Effector memory CD8-positive, alpha-beta T cell (primary cell): ENCODE data around the gene ACSL3.
"Not testable (repeated sequence)": the region's sequence is repeated elsewhere in the genome, so short reads cannot be mapped to it uniquely, and the experiment has no call there.

Source experiments
- ATAC-seq: fragments of 150-1000 bp; cut with Tn5 transposase; replicated peaks from 2 replicates; pipeline ENCODE4 v1.10.0; 2021; ENCODE audit warnings: mild to moderate bottlenecking, moderate library complexity
- DNase-seq, 3 experiments: peaks; one replicate each; pipeline ENCODE4 v3.0.0; 2021
- H3K27ac Mint-ChIP-seq, 2 donors: one replicate each; pipeline ENCODE4 v1.8.0; 2022; ENCODE audit warnings: mild to moderate bottlenecking in 2 of 2, mixed read lengths in 2 of 2, moderate library complexity in 2 of 2
- H3K27me3 Mint-ChIP-seq, 2 donors: one replicate each; pipeline ENCODE4 v1.8.0; 2022; ENCODE audit warnings: mixed read lengths in 2 of 2
- H3K36me3 Mint-ChIP-seq: one replicate; pipeline ENCODE4 v1.8.0; 2022; ENCODE audit warnings: mild to moderate bottlenecking, moderate library complexity, mixed read lengths; ENCODE audit not compliant: insufficient read depth
- H3K4me1 Mint-ChIP-seq, 2 donors: one replicate each; pipeline ENCODE4 v1.8.0; 2022; ENCODE audit warnings: low read depth in 2 of 2, mixed read lengths in 2 of 2
- H3K4me3 Mint-ChIP-seq, 2 donors: one replicate each; pipeline ENCODE4 v1.8.0; 2022; ENCODE audit warnings: mild to moderate bottlenecking in 2 of 2, mixed read lengths in 2 of 2, moderate library complexity in 2 of 2
- H3K9me3 Mint-ChIP-seq, 2 donors: one replicate each; pipeline ENCODE4 v1.8.0; 2022; ENCODE audit warnings: mixed read lengths in 2 of 2

Gene ACSL3

DNA sequence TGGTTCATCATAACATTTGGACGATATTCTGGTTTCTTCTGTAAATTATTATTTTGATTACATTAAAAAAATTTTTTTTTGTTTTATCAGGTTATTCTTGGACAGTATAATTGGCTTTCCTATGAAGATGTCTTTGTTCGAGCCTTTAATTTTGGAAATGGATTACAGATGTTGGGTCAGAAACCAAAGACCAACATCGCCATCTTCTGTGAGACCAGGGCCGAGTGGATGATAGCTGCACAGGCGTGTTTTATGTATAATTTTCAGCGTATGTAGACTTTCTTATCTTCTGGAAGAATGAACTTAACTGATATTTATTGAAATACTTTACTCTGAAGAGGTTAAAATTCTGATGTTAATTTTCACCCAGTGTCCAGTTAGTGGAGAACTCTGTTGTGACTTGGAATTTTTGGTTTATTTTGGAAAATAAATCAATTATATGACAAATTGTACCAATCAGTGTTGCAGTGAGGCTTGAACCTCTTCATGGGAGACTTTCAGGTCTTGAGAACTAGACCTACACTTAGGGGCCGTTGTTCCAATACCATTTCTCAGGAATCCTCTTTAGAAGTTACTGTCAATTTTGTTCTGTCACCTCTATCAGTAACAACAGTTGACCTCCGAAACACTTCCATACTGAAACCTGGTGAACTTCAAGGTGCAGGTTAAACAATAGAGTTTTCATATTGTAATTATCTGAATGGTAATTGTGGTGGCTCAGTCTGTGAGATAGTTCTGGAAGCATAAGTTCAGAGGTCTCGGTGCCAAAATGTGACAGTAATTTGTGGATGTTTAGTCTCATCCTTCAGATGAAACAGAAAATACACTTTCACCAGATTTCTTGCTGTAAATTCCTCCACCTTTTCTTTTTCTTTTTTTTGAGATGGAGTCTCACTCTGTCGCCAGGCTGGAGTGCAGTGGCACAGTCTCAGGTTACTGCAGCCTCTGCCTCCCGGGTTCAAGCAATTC lies 55.7 kb downstream of the ACSL3 start:
- DNase-seq (no peak), ATAC-seq (no peak)
- Mint-ChIP-seq H3K9me3 (no peaks in the 10 kb centered on the region), H3K27me3 (no peaks in the 10 kb centered on the region), H3K4me1 (peaks cover 6 to 16% of the 10 kb centered on the region in 2 donors), H3K27ac (no peak overlapping the region), H3K36me3 (peaks cover 21% of the 10 kb centered on the region), H3K4me3 (no peak overlapping the region)

DNA sequence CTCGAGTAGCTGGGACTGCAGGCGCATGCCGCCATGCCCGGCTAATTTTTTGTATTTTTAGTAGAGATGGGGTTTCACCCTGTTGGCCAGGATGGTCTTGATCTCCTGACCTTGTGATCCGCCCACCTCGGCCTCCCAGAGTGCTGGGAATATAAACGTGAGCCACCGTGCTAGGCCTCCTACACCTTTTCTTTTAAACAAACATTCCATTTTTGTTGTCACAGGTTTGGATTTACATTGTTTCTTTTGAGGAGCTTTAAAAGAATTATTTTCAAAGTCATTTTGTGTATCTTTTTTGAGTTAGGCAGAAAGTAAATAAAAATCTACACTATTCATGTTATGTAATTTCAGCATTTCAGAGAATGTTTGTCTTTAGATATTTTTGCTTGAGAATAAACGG lies 56.4 kb downstream of the ACSL3 start:
- H3K4me1 Mint-ChIP-seq, H3K27ac Mint-ChIP-seq, H3K27me3 Mint-ChIP-seq, DNase-seq, H3K4me3 Mint-ChIP-seq, ATAC-seq, H3K9me3 Mint-ChIP-seq: not testable (repeated sequence)
- peaks cover 23% of the 10 kb centered on the region for H3K36me3 Mint-ChIP-seq

DNA sequence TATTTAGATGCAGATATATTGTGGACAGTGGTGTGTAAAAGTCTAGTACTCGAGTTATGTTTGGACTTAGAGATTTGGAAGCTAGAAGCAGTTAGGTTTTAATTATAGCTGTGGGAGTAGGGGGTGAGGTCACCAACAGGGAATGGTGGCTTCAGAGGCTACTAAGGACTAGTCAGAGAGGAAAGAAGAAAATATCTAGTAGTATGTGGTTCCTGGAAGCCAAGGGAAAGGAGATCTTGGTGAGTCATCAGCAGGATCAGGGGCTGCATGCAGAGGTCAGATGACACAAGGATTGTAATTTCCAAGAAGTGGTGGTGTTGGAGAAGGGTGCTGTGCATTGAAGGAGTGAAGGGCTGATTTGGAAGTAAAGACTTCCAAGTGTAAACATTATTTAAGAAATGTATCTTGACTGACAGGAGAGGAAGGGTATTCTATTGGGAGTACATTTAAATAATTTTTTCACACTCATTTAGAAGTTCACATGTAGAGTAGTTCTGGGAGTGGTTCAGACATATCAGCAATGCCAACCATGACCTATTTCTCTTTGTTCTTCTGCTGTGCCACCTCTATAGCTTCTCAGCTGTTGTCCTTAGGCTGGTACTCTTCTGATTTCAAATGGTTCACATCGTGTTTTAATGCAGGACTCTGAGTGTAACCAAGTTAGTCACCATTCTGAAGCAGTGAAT lies 59.1 kb downstream of the ACSL3 start:
- ATAC-seq (no peak), DNase-seq (no peak)
- Mint-ChIP-seq H3K27me3 (no peaks in the 10 kb centered on the region), H3K36me3 (peaks cover 40% of the 10 kb centered on the region), H3K27ac (peak overlapping the region in 1 of 2 donors; percentile 10), H3K4me1 (no peaks in the 10 kb centered on the region), H3K4me3 (no peak overlapping the region), H3K9me3 (no peaks in the 10 kb centered on the region)

DNA sequence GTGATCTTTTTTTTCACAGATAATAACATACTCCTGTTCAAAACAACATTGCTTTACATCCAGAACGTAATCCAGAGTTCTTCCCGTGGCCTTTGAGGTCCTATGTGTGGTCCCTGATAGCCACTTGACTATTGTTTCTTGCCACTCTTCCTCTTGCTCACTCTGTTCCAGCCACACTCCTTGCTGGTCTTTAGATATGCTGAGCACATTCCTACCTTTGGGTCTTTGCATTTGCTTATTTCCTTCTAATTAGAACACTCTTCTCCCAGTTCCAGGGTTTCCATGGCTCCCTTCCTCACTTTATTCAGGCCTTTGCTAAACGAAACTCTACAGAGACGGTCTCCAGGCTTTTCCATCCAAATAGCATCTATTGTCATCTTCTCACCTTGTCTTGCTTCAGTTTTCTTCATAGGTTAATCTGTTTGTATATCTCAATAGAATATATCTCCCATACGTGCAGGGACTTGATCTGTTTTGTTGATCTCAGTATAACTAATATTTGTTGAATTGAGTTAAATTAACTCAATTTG lies 59.9 kb downstream of the ACSL3 start:
- H3K27ac Mint-ChIP-seq = no peak overlapping the region
- no peak overlapping the region for H3K4me3 Mint-ChIP-seq
- ATAC-seq (no peak), DNase-seq (no peak)
- H3K27me3 Mint-ChIP-seq = no peaks in the 10 kb centered on the region
- peaks cover 44% of the 10 kb centered on the region for H3K36me3 Mint-ChIP-seq
- no peaks in the 10 kb centered on the region for H3K4me1 Mint-ChIP-seq
- H3K9me3 Mint-ChIP-seq = no peaks in the 10 kb centered on the region

DNA sequence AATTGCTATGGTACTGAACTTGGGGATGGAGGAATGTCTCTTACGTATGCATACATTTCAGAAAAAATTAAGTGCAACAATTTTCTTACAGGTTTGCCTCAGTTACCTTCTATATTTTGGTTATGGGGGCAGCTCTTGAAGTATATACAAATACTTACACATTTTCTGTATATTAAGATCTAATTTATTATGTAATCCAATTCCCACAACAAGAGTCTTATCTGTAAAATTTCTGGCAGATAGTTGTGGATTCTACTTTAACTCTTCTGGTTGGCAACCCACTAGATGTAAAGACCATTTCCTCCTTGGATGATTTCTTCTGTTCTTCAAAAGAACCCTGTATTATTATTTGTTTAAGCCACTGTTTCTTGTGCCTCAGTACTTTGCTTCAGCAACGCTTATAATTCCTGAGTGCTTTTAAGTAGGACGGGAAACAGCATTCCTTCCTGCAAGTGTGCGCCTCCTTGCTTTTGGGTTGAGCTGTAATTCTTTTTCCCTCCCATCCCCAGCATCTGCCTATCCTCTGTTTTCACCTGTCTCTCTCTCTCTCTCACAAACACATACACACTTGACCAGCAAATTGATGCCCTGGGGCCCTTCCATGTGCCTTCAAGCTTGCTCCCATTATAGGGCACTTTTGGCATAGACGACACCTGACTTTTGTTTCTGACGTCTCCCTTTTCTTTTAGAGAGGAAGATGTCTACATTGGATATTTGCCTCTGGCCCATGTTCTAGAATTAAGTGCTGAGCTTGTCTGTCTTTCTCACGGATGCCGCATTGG lies 61.4 kb downstream of the ACSL3 start:
- DNase-seq = no peak

DNA sequence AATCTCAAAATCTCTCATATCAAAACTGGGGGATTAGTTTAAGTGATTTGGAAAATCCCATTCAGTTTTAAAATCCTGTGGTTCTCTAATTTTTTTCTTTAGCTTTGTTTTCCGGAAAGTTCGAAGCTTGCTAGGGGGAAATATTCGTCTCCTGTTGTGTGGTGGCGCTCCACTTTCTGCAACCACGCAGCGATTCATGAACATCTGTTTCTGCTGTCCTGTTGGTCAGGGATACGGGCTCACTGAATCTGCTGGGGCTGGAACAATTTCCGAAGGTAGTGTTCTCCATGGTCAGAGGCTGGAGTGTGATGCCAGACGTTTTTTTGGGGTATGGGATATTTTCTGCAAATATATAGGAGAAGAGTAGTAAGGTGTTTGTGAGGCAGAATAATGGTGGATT lies 66.1 kb downstream of the ACSL3 start:
- DNase-seq (no peak), ATAC-seq (no peak)
- H3K27me3 Mint-ChIP-seq = no peaks in the 10 kb centered on the region
- no peaks in the 10 kb centered on the region for H3K4me1 Mint-ChIP-seq
- no peaks in the 10 kb centered on the region for H3K9me3 Mint-ChIP-seq
- H3K27ac Mint-ChIP-seq = no peak overlapping the region
- no peak overlapping the region for H3K4me3 Mint-ChIP-seq
- H3K36me3 Mint-ChIP-seq = peaks cover 65% of the 10 kb centered on the region

More for the DNA sequence above, 61.4 kb downstream of the ACSL3 start:
- Mint-ChIP-seq H3K27me3 (no peaks in the 10 kb centered on the region), H3K4me3 (no peak overlapping the region), H3K4me1 (no peaks in the 10 kb centered on the region), H3K27ac (no peak overlapping the region), H3K36me3 (peaks cover 42% of the 10 kb centered on the region), H3K9me3 (no peaks in the 10 kb centered on the region)
- no peak for ATAC-seq

DNA sequence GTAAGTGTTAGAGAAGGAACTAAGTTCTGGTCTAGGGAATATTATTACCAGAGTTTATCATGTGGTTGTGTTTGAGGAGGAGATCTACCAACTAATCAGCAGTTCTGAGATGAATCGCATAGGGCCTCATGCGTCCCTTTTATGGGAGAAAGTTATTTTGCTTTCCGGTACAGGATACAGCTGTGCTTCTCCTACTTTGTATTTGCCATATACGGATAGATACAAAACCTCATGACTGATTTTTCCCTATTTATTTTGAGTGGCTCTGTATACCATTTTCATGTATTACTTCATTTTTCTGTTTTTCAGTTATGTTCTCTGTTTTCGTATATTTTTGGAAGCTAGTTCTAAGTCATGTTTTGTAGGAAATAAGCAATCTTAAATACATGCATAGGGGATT lies 66.8 kb downstream of the ACSL3 start:
- Mint-ChIP-seq H3K36me3 (peaks cover 63% of the 10 kb centered on the region), H3K4me1 (no peaks in the 10 kb centered on the region), H3K9me3 (no peaks in the 10 kb centered on the region), H3K4me3 (no peak overlapping the region), H3K27me3 (no peaks in the 10 kb centered on the region), H3K27ac (no peak overlapping the region)
- ATAC-seq = no peak
- no peak for DNase-seq

DNA sequence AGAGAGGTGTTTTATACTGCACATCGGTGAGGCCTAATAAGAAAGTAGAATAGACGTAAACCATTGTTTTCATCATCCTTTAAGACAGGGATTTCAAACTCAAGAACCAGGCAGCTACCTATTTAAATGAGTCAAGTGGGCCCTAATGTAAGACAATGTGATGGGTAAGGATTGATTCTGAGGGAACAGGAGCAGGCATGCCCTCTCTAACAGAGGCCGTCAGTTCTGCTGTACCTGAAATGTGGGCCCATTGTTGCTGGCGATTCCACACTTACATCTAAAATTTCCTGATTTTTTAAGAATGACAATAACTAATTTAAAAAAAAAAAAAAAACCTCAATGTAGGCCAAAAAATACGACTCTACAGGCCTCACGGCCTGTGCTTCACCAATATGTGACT lies 67.5 kb downstream of the ACSL3 start:
- Mint-ChIP-seq H3K27me3 (no peaks in the 10 kb centered on the region), H3K4me3 (no peak overlapping the region), H3K27ac (no peak overlapping the region), H3K9me3 (no peaks in the 10 kb centered on the region), H3K36me3 (peaks cover 61% of the 10 kb centered on the region), H3K4me1 (no peaks in the 10 kb centered on the region)
- ATAC-seq (no peak), DNase-seq (no peak)

DNA sequence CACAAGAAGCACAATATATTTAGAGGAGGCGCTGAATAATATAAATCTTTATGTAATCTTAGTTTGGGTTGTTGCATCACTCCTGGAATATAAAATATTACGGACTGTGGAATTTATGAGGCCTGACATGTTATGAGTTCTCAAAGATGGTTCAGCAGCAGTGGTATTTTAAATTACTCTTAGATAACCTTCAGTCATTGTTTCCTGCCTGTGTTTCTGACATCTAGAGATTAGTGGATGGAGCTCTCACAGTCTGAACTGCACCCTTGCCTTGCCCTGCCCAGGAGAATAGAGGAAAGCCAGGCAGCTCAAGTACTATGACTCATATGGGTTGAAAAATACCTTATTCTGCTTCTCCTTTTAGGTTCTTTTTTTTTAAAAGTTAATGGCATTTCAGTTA lies 70.0 kb downstream of the ACSL3 start:
- Mint-ChIP-seq H3K27ac (no peak overlapping the region), H3K4me3 (no peak overlapping the region), H3K9me3 (no peaks in the 10 kb centered on the region), H3K36me3 (peaks cover 60% of the 10 kb centered on the region), H3K4me1 (no peaks in the 10 kb centered on the region), H3K27me3 (no peaks in the 10 kb centered on the region)
- no peak for DNase-seq
- ATAC-seq = no peak

DNA sequence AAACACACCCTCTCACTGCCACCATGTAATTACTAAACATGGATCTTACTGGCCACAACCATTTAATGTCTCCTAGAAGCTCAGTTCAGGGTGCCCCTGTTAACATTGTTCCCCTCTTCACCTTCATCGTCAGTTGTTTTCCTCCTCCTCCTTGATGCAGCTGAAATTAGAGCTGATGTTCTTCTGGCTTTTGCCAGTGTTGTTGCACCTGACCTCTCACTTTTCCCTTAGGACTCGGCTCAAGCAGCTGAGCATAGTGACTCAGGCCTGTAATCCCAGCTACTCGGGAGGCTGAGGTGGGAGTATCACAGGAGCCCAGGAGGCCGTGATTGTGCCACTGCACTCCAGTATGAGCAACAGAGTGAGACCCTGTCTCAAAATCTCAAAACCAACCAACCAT lies 70.8 kb downstream of the ACSL3 start:
- peaks cover 63% of the 10 kb centered on the region for H3K36me3 Mint-ChIP-seq
- ATAC-seq (no peak), DNase-seq (no peak)
- H3K27me3 Mint-ChIP-seq = no peaks in the 10 kb centered on the region
- no peak overlapping the region for H3K4me3 Mint-ChIP-seq
- H3K9me3 Mint-ChIP-seq = peaks cover 0 to 2% of the 10 kb centered on the region in 2 donors
- H3K4me1 Mint-ChIP-seq = no peaks in the 10 kb centered on the region
- H3K27ac Mint-ChIP-seq = no peak overlapping the region

DNA sequence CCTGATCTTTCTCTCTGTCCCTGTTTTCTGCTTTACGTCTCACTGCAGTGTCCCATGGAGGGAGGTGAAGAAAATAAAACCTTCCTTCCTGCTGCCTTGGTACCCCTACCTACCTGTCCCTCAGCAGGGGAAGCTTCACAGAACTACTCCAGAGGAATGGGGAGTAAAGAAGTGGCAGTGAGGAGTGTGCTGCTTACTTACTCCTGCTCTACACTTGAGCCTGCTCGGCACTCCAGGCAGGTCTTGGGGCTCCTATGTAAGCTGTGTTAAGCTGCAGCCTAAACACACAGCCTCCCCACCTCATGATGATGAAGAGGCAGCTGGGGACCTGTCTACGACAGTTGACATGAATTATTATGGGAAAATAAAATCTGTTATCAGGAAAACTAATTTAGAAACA lies 72.6 kb downstream of the ACSL3 start:
- DNase-seq (no peak), ATAC-seq (no peak)
- Mint-ChIP-seq H3K4me3 (no peak overlapping the region), H3K27me3 (no peaks in the 10 kb centered on the region), H3K36me3 (peaks cover 56% of the 10 kb centered on the region), H3K27ac (no peak overlapping the region), H3K9me3 (peaks cover 3 to 9% of the 10 kb centered on the region in 2 donors), H3K4me1 (no peaks in the 10 kb centered on the region)

DNA sequence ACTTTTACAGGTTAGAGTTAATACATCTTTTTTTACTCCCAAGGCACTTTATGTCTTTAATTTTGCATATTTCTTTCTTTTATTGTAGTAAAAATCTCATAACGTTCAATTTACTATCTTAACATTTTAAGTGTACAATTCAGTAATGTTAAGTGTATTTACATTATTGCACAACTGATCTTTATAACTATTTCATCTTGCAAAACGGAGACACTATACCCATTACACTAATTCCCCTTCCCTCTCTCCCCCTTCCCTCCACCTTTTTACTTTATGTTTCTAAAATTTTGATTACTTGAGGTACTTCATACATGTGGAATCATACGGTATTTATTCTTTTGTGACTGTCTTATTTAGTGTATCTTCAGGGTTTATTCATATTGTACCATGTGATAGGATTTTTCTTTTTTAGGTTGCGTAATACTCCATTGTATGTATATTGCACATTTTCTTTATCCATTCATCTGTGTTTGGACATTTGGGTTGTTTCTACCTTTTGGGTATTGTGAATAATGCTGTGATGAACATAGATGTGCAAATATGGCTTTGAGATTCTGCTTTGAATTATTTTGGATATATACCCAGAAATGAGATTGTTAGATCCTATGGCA lies 75.0 kb downstream of the ACSL3 start:
- H3K4me3 Mint-ChIP-seq = no peak overlapping the region
- no peak overlapping the region for H3K27ac Mint-ChIP-seq
- ATAC-seq (no peak), DNase-seq (no peak)
- no peaks in the 10 kb centered on the region for H3K4me1 Mint-ChIP-seq
- H3K36me3 Mint-ChIP-seq = peaks cover 41% of the 10 kb centered on the region
- H3K27me3 Mint-ChIP-seq = no peaks in the 10 kb centered on the region
- H3K9me3 Mint-ChIP-seq = peaks cover 5 to 9% of the 10 kb centered on the region in 2 donors

DNA sequence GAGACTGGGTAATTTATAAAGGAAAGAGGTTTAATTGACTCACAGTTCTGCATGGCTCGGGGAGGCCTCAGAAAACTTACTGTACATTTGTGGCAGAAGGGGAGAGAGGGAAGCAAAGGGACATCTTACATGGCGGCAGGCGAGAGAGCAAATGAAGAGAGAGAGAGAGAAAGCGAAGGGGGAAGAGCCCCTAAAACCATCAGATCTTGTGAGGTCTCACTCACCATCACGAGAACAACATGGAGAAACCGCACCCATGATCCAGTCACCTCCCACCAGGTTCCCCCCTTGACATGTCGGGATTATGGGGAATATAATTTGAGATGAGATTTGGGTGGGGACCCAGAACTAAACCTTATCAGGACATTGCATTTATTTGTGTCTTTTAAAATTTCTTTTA lies 75.9 kb downstream of the ACSL3 start:
- DNase-seq = no peak
- Mint-ChIP-seq H3K27me3 (no peaks in the 10 kb centered on the region), H3K36me3 (peaks cover 36% of the 10 kb centered on the region), H3K9me3 (peaks cover 5 to 9% of the 10 kb centered on the region in 2 donors), H3K4me3 (no peak overlapping the region), H3K27ac (no peak overlapping the region), H3K4me1 (no peaks in the 10 kb centered on the region)
- ATAC-seq = no peak
